Measurements from ENCODE around the gene MAIP1. TPM values are rescaled to one million over a fixed set of nuclear protein-coding genes. Genes with fewer than 3 reads are reported as not detected.

MAIP1 gene
- total RNA-seq, 1 experiment from 2014 or later = 32.3 TPM

GRCh38 chr2:199940373-199940772 lies 15.0 kb upstream of the MAIP1 start:
- H3K4me2 ChIP-seq (ENCODE audit: insufficient read depth, insufficient read length, low read length) = no peak overlapping the region
- no peaks in the 10 kb centered on the region for H3K27me3 Mint-ChIP-seq (ENCODE audit: low read depth)
- H3K23me2 ChIP-seq (ENCODE audit: insufficient read length, low read depth, low read length, poor library complexity, severe bottlenecking) = no peaks in the 10 kb centered on the region
- H3K4ac ChIP-seq (ENCODE audit: low read depth, low read length) = no peak overlapping the region
- no peak overlapping the region for H2BK5ac ChIP-seq (ENCODE audit: insufficient read length, low read length)
- H3K27ac Mint-ChIP-seq = no peak overlapping the region
- no peak overlapping the region for H2BK12ac ChIP-seq (ENCODE audit: insufficient read length, low read depth, low read length)
- H3K4me1 ChIP-seq (ENCODE audit: insufficient read depth, low read length) = no peaks in the 10 kb centered on the region
- H2AFZ ChIP-seq (ENCODE audit: low read length) = no peak overlapping the region
- H3K23ac ChIP-seq (ENCODE audit: insufficient read length, low read depth, low read length) = no peak overlapping the region
- H2BK20ac ChIP-seq (ENCODE audit: low read depth, low read length, poor library complexity, severe bottlenecking) = no peak overlapping the region
- H2BK15ac ChIP-seq (ENCODE audit: low read depth, low read length) = no peak overlapping the region
- no peak overlapping the region for H2BK120ac ChIP-seq (ENCODE audit: low read depth, low read length, poor library complexity, severe bottlenecking)
- H3K27me3 ChIP-seq (ENCODE audit: insufficient read depth, low read length) = no peaks in the 10 kb centered on the region
- H3K9ac ChIP-seq (ENCODE audit: extremely low read depth, insufficient read length, low read length) = no peak overlapping the region
- H3K18ac ChIP-seq (ENCODE audit: insufficient read length, low read depth, low read length) = no peak overlapping the region
- H3K4me3 Mint-ChIP-seq = no peak overlapping the region
- no peak overlapping the region for H2AK5ac ChIP-seq (ENCODE audit: insufficient read length, low read length)
- peak; percentile 62 for TF ChIP-seq CTCF (conservative IDR thresholded peaks at IDR 0.05)
- H3K14ac ChIP-seq (ENCODE audit: insufficient read depth, low read length) = no peak overlapping the region
- H3K36me3 Mint-ChIP-seq (ENCODE audit: insufficient read depth in 1 of 3, low read depth in 3 of 3) = peaks cover 29 to 64% (median 63%) of the 10 kb centered on the region in 3 experiments
- no peak overlapping the region for H3T11ph ChIP-seq (ENCODE audit: low read length)
- H3K9me3 Mint-ChIP-seq = no peaks in the 10 kb centered on the region
- no CpG with 5 or more reads among the region's 2 CpGs for WGBS (ENCODE audit: extremely low coverage, insufficient read length, low lambda C conversion rate)
- no peaks in the 10 kb centered on the region for H3K4me1 Mint-ChIP-seq
- H3K79me1 ChIP-seq (ENCODE audit: insufficient read depth, low read depth, low read length, poor library complexity, severe bottlenecking) = no peaks in the 10 kb centered on the region
- H3K27ac ChIP-seq (ENCODE audit: insufficient read length, low read depth, low read length) = no peak overlapping the region
- no peaks in the 10 kb centered on the region for H4K20me1 ChIP-seq (ENCODE audit: control insufficient read depth, insufficient read depth, insufficient read length)
- no peak overlapping the region for H3K56ac ChIP-seq (ENCODE audit: insufficient read length, low read depth, low read length)
- no peak overlapping the region for H4K5ac ChIP-seq (ENCODE audit: insufficient read length, low read depth, low read length)
- no peaks in the 10 kb centered on the region for H3K79me2 ChIP-seq (ENCODE audit: insufficient read depth, low read length)
- DNase-seq = no peak
- H4K8ac ChIP-seq (replicated peaks; ENCODE audit: insufficient read length, low read depth, low read length) = no peak overlapping the region
- H4K91ac ChIP-seq (ENCODE audit: insufficient read length, low read depth, low read length) = no peak overlapping the region
- H3K9me3 ChIP-seq (ENCODE audit: control insufficient read depth, low read depth, low read length) = no peaks in the 10 kb centered on the region
